ENCODE data around the gene HECTD1.

Gene HECTD1

GRCh38 chr14:31219169-31219568, 11.6 kb upstream of the HECTD1 start:
- no peak overlapping the region for H2AFZ ChIP-seq (ENCODE audit: low read length)
- no peak for DNase-seq
- no peaks in the 10 kb centered on the region for H3F3A ChIP-seq (ENCODE audit: insufficient read depth, low read length)

GRCh38 chr14:31216359-31216758, 8.8 kb upstream of the HECTD1 start:
- no peak overlapping the region for H3K4me3 ChIP-seq (ENCODE audit: low read length)
- no peaks in the 10 kb centered on the region for H3K36me3 ChIP-seq (replicated peaks; ENCODE audit: insufficient read depth, low read length)
- H3K9me2 ChIP-seq (replicated peaks; ENCODE audit: insufficient read depth, low read length): no peaks in the 10 kb centered on the region
- no peak for TF ChIP-seq CTCF (IDR thresholded peaks at IDR 0.05; ENCODE audit: low read length)
- no peak for TF ChIP-seq EZH2phosphoT487 (IDR thresholded peaks at IDR 0.05; ENCODE audit: low read length)
- TF ChIP-seq EZH2 (optimal IDR thresholded peaks at IDR 0.05; ENCODE audit: low read depth, low read length): no peak
- H4K20me1 ChIP-seq (ENCODE audit: insufficient read depth, low read length): no peaks in the 10 kb centered on the region
- H3F3A ChIP-seq (ENCODE audit: insufficient read depth, low read length): no peaks in the 10 kb centered on the region
- H3K9ac ChIP-seq (ENCODE audit: low read length): no peak overlapping the region
- H3K27ac ChIP-seq (ENCODE audit: low read length): no peak overlapping the region
- no peak overlapping the region for H2AFZ ChIP-seq (ENCODE audit: low read length)
- no peaks in the 10 kb centered on the region for H3K4me1 ChIP-seq (ENCODE audit: low read length)
- H3K27me3 ChIP-seq (replicated peaks; ENCODE audit: insufficient read depth, low read length): no peaks in the 10 kb centered on the region
- DNase-seq: no peak
- H3K79me2 ChIP-seq (ENCODE audit: low read length): no peaks in the 10 kb centered on the region
- H3K4me2 ChIP-seq (ENCODE audit: low read depth, low read length): no peak overlapping the region
- no peaks in the 10 kb centered on the region for H3K9me3 ChIP-seq (replicated peaks; ENCODE audit: insufficient read depth, low read length)

More at GRCh38 chr14:31219169-31219568, 11.6 kb upstream of the HECTD1 start:
- H3K4me1 ChIP-seq (ENCODE audit: low read length): no peaks in the 10 kb centered on the region
- no peaks in the 10 kb centered on the region for H4K20me1 ChIP-seq (ENCODE audit: insufficient read depth, low read length)
- H3K9ac ChIP-seq (ENCODE audit: low read length): no peak overlapping the region
- no peak overlapping the region for H3K27ac ChIP-seq (ENCODE audit: low read length)
- H3K79me2 ChIP-seq (ENCODE audit: low read length): no peaks in the 10 kb centered on the region
- no peak overlapping the region for H3K4me3 ChIP-seq (ENCODE audit: low read length)
- H3K9me3 ChIP-seq (replicated peaks; ENCODE audit: insufficient read depth, low read length): no peaks in the 10 kb centered on the region
- H3K4me2 ChIP-seq (ENCODE audit: low read depth, low read length): no peak overlapping the region
- H3K9me2 ChIP-seq (replicated peaks; ENCODE audit: insufficient read depth, low read length): no peaks in the 10 kb centered on the region
- TF ChIP-seq EZH2 (optimal IDR thresholded peaks at IDR 0.05; ENCODE audit: low read depth, low read length) (no peak), CTCF (IDR thresholded peaks at IDR 0.05; ENCODE audit: low read length) (no peak), EZH2phosphoT487 (IDR thresholded peaks at IDR 0.05; ENCODE audit: low read length) (no peak)
- no peaks in the 10 kb centered on the region for H3K27me3 ChIP-seq (replicated peaks; ENCODE audit: insufficient read depth, low read length)
- no peaks in the 10 kb centered on the region for H3K36me3 ChIP-seq (replicated peaks; ENCODE audit: insufficient read depth, low read length)

GRCh38 chr14:31212893-31213292, 5.3 kb upstream of the HECTD1 start:
- Histone ChIP-seq H3K27me3 (replicated peaks; ENCODE audit: insufficient read depth, low read length) (no peaks in the 10 kb centered on the region), H3K27ac (ENCODE audit: low read length) (no peak overlapping the region), H3K9me2 (replicated peaks; ENCODE audit: insufficient read depth, low read length) (no peaks in the 10 kb centered on the region), H3K4me1 (ENCODE audit: low read length) (peaks cover 4% of the 10 kb centered on the region; the same call in 1 of the 2 replicates), H3K4me3 (ENCODE audit: low read length) (no peak overlapping the region), H3K36me3 (replicated peaks; ENCODE audit: insufficient read depth, low read length) (no peaks in the 10 kb centered on the region), H3K9me3 (replicated peaks; ENCODE audit: insufficient read depth, low read length) (no peaks in the 10 kb centered on the region), H3K79me2 (ENCODE audit: low read length) (no peaks in the 10 kb centered on the region), H2AFZ (ENCODE audit: low read length) (no peak overlapping the region), H3K9ac (ENCODE audit: low read length) (no peak overlapping the region), H3K4me2 (ENCODE audit: low read depth, low read length) (no peak overlapping the region), H4K20me1 (ENCODE audit: insufficient read depth, low read length) (no peaks in the 10 kb centered on the region), H3F3A (ENCODE audit: insufficient read depth, low read length) (peaks cover 12% of the 10 kb centered on the region)
- DNase-seq: no peak
- TF ChIP-seq EZH2phosphoT487 (IDR thresholded peaks at IDR 0.05; ENCODE audit: low read length): no peak
- TF ChIP-seq EZH2 (optimal IDR thresholded peaks at IDR 0.05; ENCODE audit: low read depth, low read length): no peak
- TF ChIP-seq CTCF (IDR thresholded peaks at IDR 0.05; ENCODE audit: low read length): no peak

Data from MM.1S (cell line).